Measurements from ENCODE around the gene FGD3. TPM values are rescaled to one million over a fixed set of nuclear protein-coding genes. Genes with fewer than 3 reads are reported as not detected.

Gene FGD3
- total RNA-seq, 1 donor from 2014 or later: 19.9 TPM

DNA sequence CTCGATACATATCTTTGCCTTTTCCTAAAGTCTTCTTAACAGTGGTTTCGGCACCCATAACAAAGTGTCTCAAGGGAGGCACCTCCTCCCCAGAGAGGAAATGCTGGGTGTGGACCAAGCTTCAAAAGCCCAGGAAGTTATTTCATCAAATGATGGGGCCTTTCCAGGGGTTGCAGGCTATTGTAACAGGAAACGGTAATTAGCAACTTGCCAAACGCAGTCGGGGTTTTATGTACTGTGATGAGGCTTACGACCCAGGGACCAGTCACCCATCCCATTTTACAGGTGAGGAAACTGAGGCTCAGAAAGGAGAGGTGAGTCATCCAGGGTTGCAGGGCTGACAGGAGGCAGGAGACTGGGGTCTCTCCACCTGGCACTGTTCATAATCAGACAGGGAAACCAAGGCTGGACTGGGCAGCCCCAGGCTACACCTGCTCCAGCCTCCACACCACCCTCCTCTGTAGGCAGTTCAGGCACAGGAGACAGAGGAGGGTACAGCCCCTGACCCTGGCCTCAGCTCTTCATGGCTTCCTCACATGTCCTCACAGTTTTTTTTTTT, 81.2 kb downstream of the FGD3 start:
- Histone ChIP-seq H3K27me3 (no peaks in the 10 kb centered on the region), H3K27ac (no peak overlapping the region), H3K4me1 (no peaks in the 10 kb centered on the region), H3K36me3 (peaks cover 0 to 6% of the 10 kb centered on the region in 2 donors), H3K9me3 (no peaks in the 10 kb centered on the region), H3K4me3 (no peak overlapping the region)
- TF ChIP-seq POLR2A (IDR thresholded peaks at IDR 0.05): no peak
- TF ChIP-seq, protein P1, sequence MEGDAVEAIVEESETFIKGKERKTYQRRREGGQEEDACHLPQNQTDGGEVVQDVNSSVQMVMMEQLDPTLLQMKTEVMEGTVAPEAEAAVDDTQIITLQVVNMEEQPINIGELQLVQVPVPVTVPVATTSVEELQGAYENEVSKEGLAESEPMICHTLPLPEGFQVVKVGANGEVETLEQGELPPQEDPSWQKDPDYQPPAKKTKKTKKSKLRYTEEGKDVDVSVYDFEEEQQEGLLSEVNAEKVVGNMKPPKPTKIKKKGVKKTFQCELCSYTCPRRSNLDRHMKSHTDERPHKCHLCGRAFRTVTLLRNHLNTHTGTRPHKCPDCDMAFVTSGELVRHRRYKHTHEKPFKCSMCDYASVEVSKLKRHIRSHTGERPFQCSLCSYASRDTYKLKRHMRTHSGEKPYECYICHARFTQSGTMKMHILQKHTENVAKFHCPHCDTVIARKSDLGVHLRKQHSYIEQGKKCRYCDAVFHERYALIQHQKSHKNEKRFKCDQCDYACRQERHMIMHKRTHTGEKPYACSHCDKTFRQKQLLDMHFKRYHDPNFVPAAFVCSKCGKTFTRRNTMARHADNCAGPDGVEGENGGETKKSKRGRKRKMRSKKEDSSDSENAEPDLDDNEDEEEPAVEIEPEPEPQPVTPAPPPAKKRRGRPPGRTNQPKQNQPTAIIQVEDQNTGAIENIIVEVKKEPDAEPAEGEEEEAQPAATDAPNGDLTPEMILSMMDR (IDR thresholded peaks at IDR 0.05): no peak
- intact Hi-C loops (cut with DNase I): no loop called here
- no peak for DNase-seq (ENCODE audit: extremely low spot score in 2 of 2)

DNA sequence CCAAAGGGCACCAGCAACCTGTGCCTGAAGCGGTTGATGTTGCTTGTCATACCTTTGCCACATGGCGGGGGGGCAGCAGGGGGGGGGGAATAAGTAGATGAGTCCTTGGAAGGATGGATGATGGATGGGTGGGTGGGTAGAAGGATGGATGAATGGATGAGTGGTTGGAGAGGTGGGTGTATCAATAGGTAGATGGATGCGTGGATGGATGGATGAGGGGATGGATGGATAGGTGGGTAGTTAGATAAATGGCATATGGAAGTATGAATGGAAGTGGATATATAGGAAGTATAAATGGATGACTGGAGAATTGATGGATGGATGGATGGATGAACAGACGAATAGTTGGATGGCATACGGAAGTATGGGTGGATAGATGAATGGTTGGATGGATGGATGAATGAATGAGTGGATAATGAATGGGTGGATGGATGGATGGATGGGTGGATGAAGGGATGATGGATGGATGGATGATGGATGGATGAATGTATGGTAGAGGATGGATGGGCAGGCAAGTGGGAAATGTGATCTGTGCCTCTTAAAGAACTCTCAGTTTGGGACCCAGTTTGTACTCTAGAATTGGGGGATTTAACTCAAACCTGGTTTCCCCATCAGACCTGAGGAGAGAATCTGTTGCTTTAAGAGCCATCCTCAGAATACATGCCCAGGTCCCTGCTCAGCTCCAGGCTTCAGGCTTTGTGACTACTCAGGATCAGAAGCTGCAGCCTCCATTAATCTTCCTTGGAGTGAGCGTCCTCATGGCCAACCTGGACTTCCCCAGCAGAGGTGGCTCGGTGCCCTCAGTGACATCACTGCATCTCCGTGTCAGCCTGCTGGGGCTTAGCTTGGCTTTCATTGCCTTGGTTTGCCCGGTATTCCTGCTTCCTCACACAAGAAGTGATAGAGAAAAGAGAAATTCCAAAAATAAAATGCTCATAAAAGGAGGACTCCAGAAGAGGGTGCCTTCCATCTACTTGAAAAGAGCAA, 83.6 kb downstream of the FGD3 start:
- Histone ChIP-seq H3K9me3 (no peaks in the 10 kb centered on the region), H3K27me3 (no peaks in the 10 kb centered on the region), H3K4me1 (no peaks in the 10 kb centered on the region), H3K27ac (no peak overlapping the region), H3K36me3 (no peaks in the 10 kb centered on the region), H3K4me3 (no peak overlapping the region)
- intact Hi-C loops (cut with DNase I): no loop called here
- TF ChIP-seq POLR2A (IDR thresholded peaks at IDR 0.05) (no peak), POLR2AphosphoS5 (IDR thresholded peaks at IDR 0.05; ENCODE audit: insufficient read depth in 1 of 2, low read depth in 1 of 2) (no peak)
- TF ChIP-seq, protein P1 (IDR thresholded peaks at IDR 0.05): no peak
- no peak for DNase-seq (ENCODE audit: extremely low spot score in 2 of 2)

DNA sequence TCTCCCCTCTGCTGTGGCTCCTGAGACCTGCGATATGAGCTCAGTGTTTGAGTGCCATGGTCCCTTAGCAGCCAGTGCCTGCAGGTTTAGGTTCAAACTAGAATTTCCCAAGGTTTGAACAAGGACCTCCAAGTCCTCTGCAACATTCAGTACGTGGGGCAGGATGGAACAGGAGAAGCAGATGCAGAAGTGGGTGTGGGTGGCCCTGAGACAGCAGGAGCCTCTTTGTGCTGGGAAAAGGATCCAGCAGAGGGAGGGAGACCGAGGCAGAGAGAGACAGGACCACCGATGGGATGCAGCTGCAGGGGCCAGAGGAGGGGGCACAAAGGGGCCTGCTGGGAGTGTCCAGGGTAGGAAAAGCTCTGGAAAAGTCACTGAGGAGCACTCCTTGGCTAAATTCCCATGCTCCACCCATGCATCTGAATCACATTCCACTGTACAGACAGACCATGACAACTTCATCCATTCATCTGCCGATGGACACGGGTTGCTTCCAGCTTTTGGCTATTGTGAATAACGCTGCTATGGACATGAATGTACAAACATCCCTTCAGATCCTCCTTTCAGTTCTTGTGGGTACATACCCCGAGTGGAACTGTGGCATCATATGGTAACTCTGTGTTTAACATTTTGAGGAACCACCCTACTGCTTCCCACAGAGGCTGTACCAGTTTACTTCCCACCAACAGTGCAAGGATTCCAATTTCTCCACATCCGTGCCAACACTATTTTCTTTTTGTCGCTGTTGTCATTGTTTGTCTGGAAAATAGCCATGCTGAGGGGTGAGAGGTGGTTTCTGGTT, 84.5 kb downstream of the FGD3 start:
- no peak for DNase-seq (ENCODE audit: extremely low spot score in 2 of 2)
- H3K4me3 ChIP-seq: no peak overlapping the region
- intact Hi-C loops (cut with DNase I): no loop called here
- TF ChIP-seq POLR2AphosphoS5 (IDR thresholded peaks at IDR 0.05; ENCODE audit: insufficient read depth in 1 of 2, low read depth in 1 of 2): no peak
- TF ChIP-seq, protein P1 (IDR thresholded peaks at IDR 0.05): no peak
- no peak for TF ChIP-seq POLR2A (IDR thresholded peaks at IDR 0.05)
- no peaks in the 10 kb centered on the region for H3K9me3 ChIP-seq
- H3K4me1 ChIP-seq: no peaks in the 10 kb centered on the region
- no peak overlapping the region for H3K27ac ChIP-seq
- no peaks in the 10 kb centered on the region for H3K27me3 ChIP-seq
- H3K36me3 ChIP-seq: no peaks in the 10 kb centered on the region

DNA sequence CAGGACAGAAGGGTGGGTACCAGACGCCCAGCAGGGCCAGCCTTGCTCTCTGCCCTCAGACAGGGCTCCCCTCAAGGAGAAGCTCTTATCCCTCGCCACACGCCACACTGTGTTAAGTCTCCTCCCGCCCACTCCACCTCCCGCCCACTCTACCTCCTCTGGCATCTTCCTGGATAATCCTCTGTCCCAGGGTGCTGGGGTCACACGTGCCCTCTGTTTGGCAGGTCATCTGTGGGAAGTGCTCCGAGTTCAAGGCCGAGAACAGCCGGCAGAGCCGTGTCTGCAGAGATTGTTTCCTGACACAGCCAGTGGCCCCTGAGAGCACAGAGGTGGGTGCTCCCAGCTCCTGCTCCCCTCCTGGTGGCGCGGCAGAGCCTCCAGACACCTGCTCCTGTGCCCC, 85.2 kb downstream of the FGD3 start:
- Histone ChIP-seq H3K27me3 (no peaks in the 10 kb centered on the region), H3K4me1 (no peaks in the 10 kb centered on the region), H3K36me3 (no peaks in the 10 kb centered on the region), H3K9me3 (no peaks in the 10 kb centered on the region), H3K4me3 (no peak overlapping the region), H3K27ac (no peak overlapping the region)
- intact Hi-C loops (cut with DNase I): no loop called here
- no peak for TF ChIP-seq POLR2AphosphoS5 (IDR thresholded peaks at IDR 0.05; ENCODE audit: insufficient read depth in 1 of 2, low read depth in 1 of 2)
- no peak for DNase-seq (ENCODE audit: extremely low spot score in 2 of 2)

DNA sequence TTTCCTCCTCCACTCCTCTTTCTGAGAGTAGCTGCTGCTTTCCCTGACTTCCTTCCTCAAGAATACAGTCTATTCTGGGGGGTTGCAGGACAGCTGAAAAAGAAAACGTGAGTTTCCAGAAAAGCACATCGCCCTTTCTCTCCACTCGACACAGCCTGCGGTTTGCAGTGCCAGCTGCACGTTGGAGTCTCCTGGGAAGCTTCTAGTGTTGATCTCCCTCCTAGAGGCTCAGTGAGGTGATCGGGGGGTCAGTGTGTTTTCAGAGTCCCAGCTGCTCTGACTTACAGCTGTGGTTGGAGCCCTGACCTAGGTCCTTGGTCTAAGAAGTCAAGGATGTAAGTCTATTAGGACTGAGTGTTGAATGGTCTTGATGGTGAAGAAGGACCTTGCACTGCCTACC, 86.2 kb downstream of the FGD3 start:
- no peaks in the 10 kb centered on the region for H3K4me1 ChIP-seq
- H3K36me3 ChIP-seq: no peaks in the 10 kb centered on the region
- TF ChIP-seq POLR2A (IDR thresholded peaks at IDR 0.05) (no peak), POLR2AphosphoS5 (IDR thresholded peaks at IDR 0.05; ENCODE audit: insufficient read depth in 1 of 2, low read depth in 1 of 2) (no peak)
- TF ChIP-seq, protein P1 (IDR thresholded peaks at IDR 0.05): no peak
- intact Hi-C loops (cut with DNase I): no loop called here
- no peaks in the 10 kb centered on the region for H3K27me3 ChIP-seq
- H3K27ac ChIP-seq: no peak overlapping the region
- H3K4me3 ChIP-seq: no peak overlapping the region
- H3K9me3 ChIP-seq: no peaks in the 10 kb centered on the region
- DNase-seq (ENCODE audit: extremely low spot score in 2 of 2): no peak

All from vagina (tissue), 2 donors.